ENCODE results near the gene RPS6KA1.

DNA sequence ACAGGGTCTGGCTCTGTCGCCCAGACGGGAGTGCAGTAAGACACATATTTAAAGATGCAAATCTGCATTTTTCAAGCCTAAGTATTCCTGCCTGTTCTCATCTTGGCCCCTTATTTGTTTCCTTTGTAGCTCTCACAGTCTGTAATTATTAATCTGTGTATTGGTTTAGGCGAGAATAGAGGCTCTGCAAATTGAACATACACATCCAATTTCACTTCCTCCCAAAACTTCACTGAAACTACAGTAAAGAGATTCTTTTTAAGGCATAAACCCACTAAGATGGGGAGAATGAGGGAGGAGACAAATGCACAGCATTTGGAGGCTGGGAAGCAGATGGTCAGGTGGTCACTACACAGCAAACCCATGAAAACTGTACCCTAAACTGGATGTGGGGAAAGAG is 36.3 kb upstream of the RPS6KA1 start:
- TF ChIP-seq, protein P1, sequence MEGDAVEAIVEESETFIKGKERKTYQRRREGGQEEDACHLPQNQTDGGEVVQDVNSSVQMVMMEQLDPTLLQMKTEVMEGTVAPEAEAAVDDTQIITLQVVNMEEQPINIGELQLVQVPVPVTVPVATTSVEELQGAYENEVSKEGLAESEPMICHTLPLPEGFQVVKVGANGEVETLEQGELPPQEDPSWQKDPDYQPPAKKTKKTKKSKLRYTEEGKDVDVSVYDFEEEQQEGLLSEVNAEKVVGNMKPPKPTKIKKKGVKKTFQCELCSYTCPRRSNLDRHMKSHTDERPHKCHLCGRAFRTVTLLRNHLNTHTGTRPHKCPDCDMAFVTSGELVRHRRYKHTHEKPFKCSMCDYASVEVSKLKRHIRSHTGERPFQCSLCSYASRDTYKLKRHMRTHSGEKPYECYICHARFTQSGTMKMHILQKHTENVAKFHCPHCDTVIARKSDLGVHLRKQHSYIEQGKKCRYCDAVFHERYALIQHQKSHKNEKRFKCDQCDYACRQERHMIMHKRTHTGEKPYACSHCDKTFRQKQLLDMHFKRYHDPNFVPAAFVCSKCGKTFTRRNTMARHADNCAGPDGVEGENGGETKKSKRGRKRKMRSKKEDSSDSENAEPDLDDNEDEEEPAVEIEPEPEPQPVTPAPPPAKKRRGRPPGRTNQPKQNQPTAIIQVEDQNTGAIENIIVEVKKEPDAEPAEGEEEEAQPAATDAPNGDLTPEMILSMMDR (optimal IDR thresholded peaks at IDR 0.05 in 1 of 3, IDR thresholded peaks at IDR 0.05 in 1 of 3, conservative IDR thresholded peaks at IDR 0.05 in 1 of 3; ENCODE audit: extremely low read depth in 1 of 3, insufficient read depth in 2 of 3, low read length in 3 of 3) = no peak
- TF ChIP-seq EZH2 (IDR thresholded peaks at IDR 0.05; ENCODE audit: low read length) = no peak
